NCI-H460 (cell line): ENCODE data around the gene UBE2N. TPM values are rescaled to one million over a fixed set of nuclear protein-coding genes. Genes with fewer than 3 reads are reported as not detected.

ENCODE experiments used
- DNase-seq: peaks from one replicate; pipeline ENCODE4 v3.0.0-alpha.2; 2016; ENCODE audit warnings: low read depth; ENCODE audit errors: extremely low read depth
- small RNA-seq, 2 experiments: library from RNA; depleted of rRNA; stranded (forward); fragments of <200 nt; gene quantifications; one replicate each; pipeline ENCODE3, GENCODE V24; 2014
- total RNA-seq: library from RNA; depleted of rRNA; stranded (reverse); fragments of >200 nt; shearing (Covaris generic); gene quantifications from 2 replicates; pipeline ENCODE4 v1.2.3, GENCODE V29; 2014; rRNA removed

UBE2N gene
- total RNA-seq, 1 experiment from 2014 or later, result 157 TPM

DNA sequence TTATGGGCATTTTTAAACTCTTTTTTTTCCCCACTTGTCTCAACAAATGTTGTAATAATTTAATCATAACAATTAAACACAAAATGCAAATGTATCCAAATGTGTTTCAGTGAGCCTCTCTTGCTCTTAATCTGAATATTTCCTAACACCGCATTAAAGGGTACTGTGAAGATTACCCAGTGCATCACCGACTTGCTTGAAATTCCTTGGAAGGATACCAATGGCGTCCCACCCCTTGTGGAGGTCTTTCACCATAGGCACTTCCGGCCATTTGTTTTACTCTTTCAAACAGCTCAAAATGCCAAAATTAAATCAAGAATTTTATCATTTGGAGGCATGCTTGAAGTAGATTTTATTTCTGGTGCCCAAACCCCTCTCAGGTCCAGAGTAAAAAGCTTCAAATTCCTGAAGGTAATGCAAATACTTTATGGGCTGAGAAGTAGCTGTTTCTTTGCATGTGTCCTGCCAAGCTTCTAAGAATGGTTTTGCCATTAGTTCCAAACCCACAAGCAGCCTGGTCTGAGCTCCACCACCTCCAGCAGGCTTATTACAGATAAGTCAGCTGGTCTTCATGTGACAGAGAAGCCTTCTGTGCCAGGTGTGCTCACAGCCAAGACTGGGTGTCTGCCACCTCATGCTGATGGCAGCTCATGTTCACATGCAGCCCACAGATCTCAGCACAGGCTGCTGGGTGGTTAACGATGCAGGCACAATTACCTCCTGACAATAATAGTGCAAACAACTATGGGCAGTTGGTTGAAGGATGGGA, 80.4 kb downstream of the UBE2N start:
- no peak for DNase-seq

DNA sequence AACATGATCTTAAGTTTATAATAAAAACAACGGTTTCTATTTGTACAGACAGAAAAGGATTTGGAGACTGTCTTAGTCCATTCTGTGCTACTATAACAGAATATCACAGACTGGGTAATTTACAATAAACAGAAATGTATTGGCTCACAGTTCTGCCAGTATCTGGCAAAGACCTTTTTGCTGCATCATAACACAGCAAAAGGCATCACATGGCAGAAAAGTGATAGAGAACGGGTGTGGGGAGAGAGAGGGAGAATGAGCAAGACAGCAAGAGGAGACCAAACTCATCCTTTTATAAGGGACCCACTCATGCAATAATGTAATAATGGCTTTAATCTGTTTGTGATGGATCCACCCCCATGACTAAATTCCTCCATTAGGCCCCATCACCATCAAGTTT, 81.1 kb downstream of the UBE2N start:
- no peak for DNase-seq

DNA sequence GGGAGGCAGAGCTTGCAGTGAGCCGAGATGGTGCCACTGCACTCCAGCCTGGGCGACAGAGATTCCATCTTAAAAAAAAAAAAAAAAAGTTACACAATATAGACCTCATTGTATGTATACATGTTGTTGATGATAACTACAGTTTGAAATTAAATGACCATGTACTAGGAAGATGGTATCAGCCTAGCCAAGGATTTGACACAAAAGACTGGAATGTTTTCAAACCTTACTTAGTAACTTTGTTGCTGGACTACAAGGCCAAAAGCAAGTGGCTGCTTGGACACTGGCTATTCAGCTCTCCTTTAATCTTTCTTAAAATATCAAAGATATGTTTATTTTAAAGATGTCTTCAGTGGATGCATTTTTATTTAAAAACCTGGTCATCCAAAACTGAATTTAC, 82.9 kb downstream of the UBE2N start:
- DNase-seq, result no peak

DNA sequence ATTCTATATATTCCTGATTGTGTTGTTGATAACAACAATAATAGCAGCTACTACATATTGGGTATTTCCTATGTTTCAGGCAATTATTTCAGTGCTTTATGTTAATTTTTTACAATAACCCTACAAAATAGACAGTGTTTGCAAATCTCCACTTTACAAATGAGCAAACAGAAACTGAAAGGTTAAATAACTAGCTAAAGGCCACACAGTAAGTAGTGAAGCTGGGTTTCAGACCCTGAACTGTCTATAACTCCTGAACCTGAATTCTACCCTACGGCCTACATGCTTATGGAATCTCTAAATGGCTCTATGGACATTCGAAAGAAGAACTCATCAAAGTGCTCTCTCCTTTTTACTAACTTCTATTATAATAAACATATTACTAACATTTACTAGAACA, 83.7 kb downstream of the UBE2N start:
- no peak for DNase-seq

DNA sequence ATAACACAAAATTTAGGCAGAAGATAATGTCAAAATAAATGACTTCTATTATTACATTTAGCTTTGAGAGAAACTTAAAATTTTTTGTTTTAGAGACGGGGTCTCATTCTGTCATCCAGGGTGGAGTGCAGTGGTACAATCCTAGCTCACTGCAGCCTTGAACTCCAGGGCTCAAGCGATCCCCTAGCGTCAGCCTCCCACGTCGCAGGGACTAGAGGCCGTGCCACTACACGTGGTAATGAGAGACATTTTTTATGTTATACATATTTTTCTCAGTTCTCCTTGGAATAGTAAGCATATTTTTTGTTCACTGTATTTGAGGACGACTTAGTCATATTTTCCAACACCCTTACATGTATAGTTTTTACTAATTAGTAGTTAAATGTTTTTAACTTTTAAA, 85.5 kb downstream of the UBE2N start:
- no peak for DNase-seq

Small RNAs within 50 kb of the gene (small RNA-seq; reads per million reads assigned to genes)
- gene RF00019, result 0 reads per million in 2 experiments

Other genes with a start within 250 kb of the UBE2N start
- 96.5 and 101 TPM in 2 replicates for gene NUDT4, start 64.0 kb downstream of the UBE2N start, total RNA-seq
- 178 and 180 TPM in 2 replicates for gene MRPL42, start 25.6 kb upstream of the UBE2N start, total RNA-seq
- gene SOCS2, start 130.7 kb upstream of the UBE2N start, total RNA-seq, result 27.1 and 32.8 TPM in 2 replicates
- 17.1 and 20.5 TPM in 2 replicates for gene CRADD, start 235.4 kb upstream of the UBE2N start, total RNA-seq